Glutamatergic neuron (in vitro differentiated cells): ENCODE measurements around the gene PACSIN3. TPM values are rescaled to one million over a fixed set of nuclear protein-coding genes. Genes with fewer than 3 reads are reported as not detected.

Experiments
- DNase-seq: peaks from one replicate; pipeline ENCODE4 v3.0.0; 2022
- H3K27ac Mint-ChIP-seq: one replicate; pipeline ENCODE4 v1.8.0; 2020; ENCODE audit warnings: mild to moderate bottlenecking, mixed read lengths, inconsistent platforms; ENCODE audit not compliant: unreplicated experiment
- H3K27me3 Mint-ChIP-seq: one replicate; pipeline ENCODE4 v1.8.0; 2020; ENCODE audit warnings: mild to moderate bottlenecking, moderate library complexity, mixed read lengths, inconsistent platforms; ENCODE audit not compliant: unreplicated experiment
- H3K36me3 Mint-ChIP-seq: one replicate; pipeline ENCODE4 v1.8.0; 2020; ENCODE audit warnings: mild to moderate bottlenecking, mixed read lengths, inconsistent platforms; ENCODE audit not compliant: unreplicated experiment
- H3K4me1 Mint-ChIP-seq: one replicate; pipeline ENCODE4 v1.8.0; 2020; ENCODE audit warnings: mild to moderate bottlenecking, low read depth, mixed read lengths, inconsistent platforms; ENCODE audit not compliant: unreplicated experiment
- H3K4me3 Mint-ChIP-seq: one replicate; pipeline ENCODE4 v1.8.0; 2020; ENCODE audit warnings: mild to moderate bottlenecking, mixed read lengths, inconsistent platforms; ENCODE audit not compliant: unreplicated experiment
- H3K9me3 Mint-ChIP-seq: one replicate; pipeline ENCODE4 v1.8.0; 2020; ENCODE audit warnings: mild to moderate bottlenecking, moderate library complexity, mixed read lengths, inconsistent platforms; ENCODE audit not compliant: unreplicated experiment
- CTCF ChIP-seq: fragments of 200-600 bp; sonication (generic); IDR thresholded peaks from one replicate; pipeline ENCODE4 v1.5.0; 2021; ENCODE audit not compliant: partially characterized antibody, unreplicated experiment
- total RNA-seq: library from RNA; stranded (reverse); fragmentation: NEBNext Ultra II Directional; extraction: Animal tissue kit (Norgen Biotek cat#: 25700); gene quantifications from one replicate; pipeline ENCODE4 v1.2.1, GENCODE V29; 2021; ENCODE audit not compliant: unreplicated experiment

Gene PACSIN3
- total RNA-seq, 1 donor from 2014 or later: 2.2 TPM

- H3K9me3 Mint-ChIP-seq: no peaks in the 10 kb centered on the region
- H3K4me3 Mint-ChIP-seq: no peak overlapping the region
- DNase-seq: no peak
- H3K4me1 Mint-ChIP-seq: peaks cover 21% of the 10 kb centered on the region
- no peak for TF ChIP-seq CTCF
- H3K36me3 Mint-ChIP-seq: no peaks in the 10 kb centered on the region
- peaks cover 3% of the 10 kb centered on the region for H3K27me3 Mint-ChIP-seq
- no peak overlapping the region for H3K27ac Mint-ChIP-seq
Measured at GRCh38 chr11:47183031-47183856, 3.0 kb downstream of the PACSIN3 start.

- Mint-ChIP-seq H3K27ac (no peak overlapping the region), H3K4me3 (no peak overlapping the region), H3K27me3 (peaks cover 3% of the 10 kb centered on the region), H3K9me3 (peaks cover under 1% of the 10 kb centered on the region), H3K36me3 (no peaks in the 10 kb centered on the region), H3K4me1 (peaks cover 12% of the 10 kb centered on the region)
- no peak for DNase-seq
- no peak for TF ChIP-seq CTCF
Measured at GRCh38 chr11:47182380-47182779, 3.9 kb downstream of the PACSIN3 start.

GRCh38 chr11:47181271-47181670 lies 5.0 kb downstream of the PACSIN3 start:
- Mint-ChIP-seq H3K27ac (no peak overlapping the region), H3K9me3 (peaks cover 4% of the 10 kb centered on the region), H3K4me1 (peaks cover 9% of the 10 kb centered on the region), H3K36me3 (no peaks in the 10 kb centered on the region), H3K4me3 (no peak overlapping the region), H3K27me3 (peaks cover 5% of the 10 kb centered on the region)
- DNase-seq: no peak
- TF ChIP-seq CTCF: no peak

GRCh38 chr11:47180006-47180787 lies 6.0 kb downstream of the PACSIN3 start:
- DNase-seq: no peak
- peaks cover 16% of the 10 kb centered on the region for H3K4me1 Mint-ChIP-seq
- no peak for TF ChIP-seq CTCF
- peaks cover 7% of the 10 kb centered on the region for H3K27me3 Mint-ChIP-seq
- no peaks in the 10 kb centered on the region for H3K36me3 Mint-ChIP-seq
- no peak overlapping the region for H3K27ac Mint-ChIP-seq
- no peak overlapping the region for H3K4me3 Mint-ChIP-seq
- H3K9me3 Mint-ChIP-seq: peaks cover 11% of the 10 kb centered on the region

- no peak overlapping the region for H3K27ac Mint-ChIP-seq
Measured at GRCh38 chr11:47179655-47179991, 6.6 kb downstream of the PACSIN3 start.

More at GRCh38 chr11:47179655-47179991, 6.6 kb downstream of the PACSIN3 start:
- Mint-ChIP-seq H3K9me3 (peaks cover 11% of the 10 kb centered on the region), H3K4me1 (peaks cover 16% of the 10 kb centered on the region), H3K4me3 (no peak overlapping the region), H3K27me3 (peaks cover 7% of the 10 kb centered on the region), H3K36me3 (no peaks in the 10 kb centered on the region)
- TF ChIP-seq CTCF: peak; percentile 70
- peak; percentile 67 for DNase-seq
